WI38 (cell line): ENCODE data around the gene GPR149.

Experiments used
- H3K4me3 ChIP-seq: 2 replicates; pipeline ENCODE4 v1.5.1; 2011; ENCODE audit warnings: low read depth, mild to moderate bottlenecking, control low read depth, low read length
- CTCF ChIP-seq: IDR thresholded peaks from 2 replicates; pipeline ENCODE4 v1.5.1; 2012; ENCODE audit warnings: low read depth, mild to moderate bottlenecking, control low read depth, low read length

The GPR149 gene

GRCh38 chr3:154345422-154346122 is 84.4 kb downstream of the GPR149 start:
- no peak for TF ChIP-seq CTCF

DNA sequence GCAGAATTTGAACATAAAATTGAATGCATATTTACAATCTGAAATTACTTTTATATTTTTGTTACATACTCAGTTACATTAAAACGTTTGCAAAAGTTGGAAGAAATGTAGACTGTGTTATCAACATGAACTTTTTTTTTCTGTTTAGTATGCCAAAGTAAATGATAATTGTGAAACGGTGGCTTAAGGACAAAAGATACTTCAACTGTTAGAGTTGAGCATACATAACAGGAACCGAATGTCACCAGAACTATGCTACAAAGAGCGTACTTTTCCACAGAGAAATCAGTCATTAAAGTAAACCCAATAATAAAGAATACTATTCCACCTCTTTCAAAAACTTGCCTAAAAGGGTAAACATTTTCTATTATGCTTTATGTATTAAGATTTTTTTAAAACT is 91.4 kb downstream of the GPR149 start:
- no peak overlapping the region for H3K4me3 ChIP-seq
- no peak for TF ChIP-seq CTCF

More at GRCh38 chr3:154345422-154346122, 84.4 kb downstream of the GPR149 start:
- H3K4me3 ChIP-seq, result no peak overlapping the region

GRCh38 chr3:154338008-154338407 is 92.0 kb downstream of the GPR149 start:
- H3K4me3 ChIP-seq, result no peak overlapping the region
- no peak for TF ChIP-seq CTCF

GRCh38 chr3:154334973-154335420 is 95.0 kb downstream of the GPR149 start:
- H3K4me3 ChIP-seq, result no peak overlapping the region
- TF ChIP-seq CTCF, result peak; percentile 31; the same call in 1 of the 2 replicates

GRCh38 chr3:154327871-154328270 is 102.1 kb downstream of the GPR149 start:
- no peak for TF ChIP-seq CTCF
- no peak overlapping the region for H3K4me3 ChIP-seq

GRCh38 chr3:154324919-154325318 is 105.1 kb downstream of the GPR149 start:
- no peak for TF ChIP-seq CTCF
- peak overlapping the region; percentile 92 for H3K4me3 ChIP-seq

- peak within 1 kb of the TSS; percentile 92 for H3K4me3 ChIP-seq
- TF ChIP-seq CTCF, result no peak
Measured at GRCh38 chr3:154323891-154324738, 105.9 kb downstream of the GPR149 start, which contains the start of gene DHX36. Gene DHX36, minus strand, starts transcription at chr3:154324487. Its CDS starts 71 bp downstream, at chr3:154324416.
